HG03139 (cell line): ENCODE measurements around the gene SSTR5.

Source experiments
- ATAC-seq: cut with Tn5 transposase; IDR thresholded peaks from one replicate; pipeline ENCODE4 v1.9.1; 2021; ENCODE audit not compliant: unreplicated experiment

The SSTR5 gene

DNA sequence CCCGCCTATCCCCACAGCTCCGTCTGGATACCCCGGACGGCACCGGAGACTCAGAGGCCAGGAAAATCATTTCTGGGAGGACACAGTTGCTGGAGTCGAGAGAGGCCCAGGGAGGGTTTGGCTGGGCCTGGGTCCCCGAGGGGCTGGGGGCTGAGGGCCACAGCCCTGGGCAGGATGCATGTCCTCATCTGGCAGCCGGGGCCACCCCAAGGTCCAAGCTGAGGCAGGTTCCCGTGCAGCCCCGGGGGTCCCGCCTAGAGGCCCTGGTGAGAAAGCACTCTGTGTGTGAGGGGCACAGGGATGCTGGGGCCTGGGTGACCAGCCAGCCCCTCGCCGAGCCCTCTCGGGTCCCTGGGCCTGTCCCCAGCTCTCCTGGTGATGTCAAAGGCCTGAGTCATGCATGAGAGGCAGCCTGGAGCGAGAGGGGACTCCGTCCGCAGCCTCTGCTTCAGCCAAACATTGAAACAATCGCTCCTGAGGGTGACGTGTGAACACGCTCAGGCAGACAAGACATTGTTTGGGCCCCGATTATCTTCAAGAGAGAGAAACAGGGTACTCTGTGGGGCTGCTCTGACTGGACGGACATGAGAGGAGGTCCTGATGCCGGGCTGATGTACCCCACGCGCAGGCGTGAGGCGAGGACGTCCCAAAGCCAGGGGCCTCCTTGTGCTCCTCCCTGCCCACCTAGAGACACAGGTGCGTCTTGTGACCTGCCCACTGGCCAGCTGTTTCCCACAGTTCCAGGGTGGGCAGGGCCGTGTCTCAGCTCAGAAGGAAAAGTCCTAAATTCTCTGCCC lies 49.3 kb downstream of the SSTR5 start:
- no peak for ATAC-seq

DNA sequence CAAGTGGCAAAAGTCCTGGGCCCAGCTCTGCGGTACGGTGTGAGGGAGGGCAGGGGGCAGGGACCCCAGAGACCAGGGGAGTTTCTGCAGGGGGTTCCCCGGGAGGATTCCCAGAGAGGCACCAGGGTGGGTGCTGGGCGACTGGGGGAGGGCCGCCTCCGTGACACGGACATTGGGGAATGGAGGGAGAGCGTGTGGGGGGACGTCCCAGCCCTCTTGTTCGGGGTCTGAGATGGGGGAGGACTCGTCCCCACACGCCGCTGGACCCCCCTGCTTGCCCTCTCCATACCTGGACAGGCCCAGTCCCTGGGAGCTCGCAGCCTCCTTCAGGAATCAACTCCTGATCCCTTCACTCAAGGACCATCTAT lies 49.8 kb downstream of the SSTR5 start:
- ATAC-seq: no peak

DNA sequence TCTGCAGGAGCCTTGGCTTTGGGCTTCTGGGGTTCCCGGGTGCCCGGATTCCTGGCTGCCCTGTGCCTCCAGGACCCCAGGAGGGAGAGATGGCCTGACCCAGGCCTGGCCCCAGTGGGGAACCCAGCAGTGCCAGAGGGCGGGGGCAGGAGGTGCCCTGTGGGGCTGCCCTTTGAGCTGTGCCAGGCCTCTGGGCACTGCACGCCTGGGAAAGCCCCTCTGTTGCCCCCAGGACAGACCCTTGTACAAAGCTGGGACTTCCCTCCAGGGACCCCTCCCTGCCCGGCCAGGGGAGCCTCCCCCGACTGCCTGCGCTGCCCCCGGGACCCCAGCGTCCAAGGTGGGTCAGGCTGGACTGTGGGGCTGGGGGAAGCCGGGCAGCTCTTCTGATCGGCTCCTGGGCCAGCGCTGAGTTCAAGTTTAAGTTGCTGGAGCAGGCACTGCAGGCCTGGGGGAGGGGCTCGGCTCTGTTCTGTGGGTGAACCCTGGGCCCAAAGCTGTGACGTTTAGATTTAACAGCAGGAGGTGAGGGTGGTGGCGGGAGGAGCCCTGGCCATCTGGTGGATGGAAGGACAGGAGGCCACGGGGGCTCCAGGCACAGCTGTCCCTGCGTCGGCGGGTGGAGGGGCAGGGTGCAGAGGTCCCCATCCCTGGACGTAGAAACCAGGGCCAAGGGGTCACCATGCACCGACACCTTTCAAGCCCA lies 51.1 kb downstream of the SSTR5 start:
- no peak for ATAC-seq

DNA sequence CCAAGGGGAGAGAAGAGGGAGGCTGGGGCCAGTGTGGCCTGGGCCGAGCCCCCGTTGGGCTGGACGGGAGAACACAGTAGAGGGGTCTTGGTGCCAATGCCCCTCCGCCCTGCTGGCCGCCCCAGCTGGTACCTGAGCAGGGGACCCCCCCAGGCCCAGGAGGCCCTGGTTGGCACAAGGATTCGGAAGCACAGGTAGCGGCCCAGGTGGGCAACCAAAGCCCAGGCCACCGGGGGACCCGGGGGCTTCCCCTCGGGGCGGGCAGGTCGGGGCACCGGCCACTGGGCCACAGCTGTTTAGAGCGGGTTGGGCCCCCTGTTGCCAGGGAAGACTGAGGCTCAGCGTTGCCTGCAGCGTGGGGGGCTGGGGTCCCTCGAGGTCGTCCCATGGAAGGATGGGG lies 51.7 kb downstream of the SSTR5 start:
- ATAC-seq: no peak

DNA sequence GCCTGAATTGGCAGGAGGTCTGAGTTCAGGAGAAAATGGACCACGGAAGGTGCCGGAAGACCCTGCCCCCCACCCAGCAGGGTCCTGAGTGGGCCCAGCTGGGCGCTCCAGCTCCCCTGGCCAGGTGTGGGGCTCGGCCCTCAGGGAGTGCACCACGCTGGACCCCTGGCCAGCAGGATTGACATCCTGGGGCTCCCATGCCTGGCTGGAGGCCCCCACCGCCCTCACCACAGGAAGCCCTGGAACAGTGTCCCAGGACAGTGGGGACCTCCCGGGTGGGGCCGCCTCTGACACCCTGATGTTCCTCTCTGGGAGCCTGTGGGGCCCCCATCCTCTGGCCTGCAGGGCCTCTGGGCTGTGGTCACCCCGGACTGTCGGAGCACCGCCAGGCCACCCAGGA lies 52.2 kb downstream of the SSTR5 start:
- ATAC-seq: no peak

DNA sequence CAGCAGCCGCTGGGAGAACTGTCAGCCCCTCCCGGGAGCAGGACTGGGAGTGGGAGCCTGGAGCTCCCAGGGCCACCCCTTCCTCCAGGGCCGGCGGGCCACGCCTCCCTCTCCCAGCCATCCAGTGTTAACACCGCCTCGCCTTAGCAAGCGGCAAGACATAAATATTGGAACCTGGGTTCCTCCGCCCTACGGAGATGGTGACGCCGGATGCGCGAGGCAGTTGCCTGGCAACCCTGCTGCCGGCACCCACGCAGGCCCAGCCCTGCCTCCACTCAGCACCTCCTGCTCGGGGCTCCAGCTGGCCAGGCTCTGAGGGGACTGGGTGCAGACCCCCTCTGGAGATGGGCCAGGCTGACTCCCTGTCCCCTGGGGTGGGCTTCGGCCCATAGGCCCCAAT lies 52.9 kb downstream of the SSTR5 start:
- no peak for ATAC-seq

DNA sequence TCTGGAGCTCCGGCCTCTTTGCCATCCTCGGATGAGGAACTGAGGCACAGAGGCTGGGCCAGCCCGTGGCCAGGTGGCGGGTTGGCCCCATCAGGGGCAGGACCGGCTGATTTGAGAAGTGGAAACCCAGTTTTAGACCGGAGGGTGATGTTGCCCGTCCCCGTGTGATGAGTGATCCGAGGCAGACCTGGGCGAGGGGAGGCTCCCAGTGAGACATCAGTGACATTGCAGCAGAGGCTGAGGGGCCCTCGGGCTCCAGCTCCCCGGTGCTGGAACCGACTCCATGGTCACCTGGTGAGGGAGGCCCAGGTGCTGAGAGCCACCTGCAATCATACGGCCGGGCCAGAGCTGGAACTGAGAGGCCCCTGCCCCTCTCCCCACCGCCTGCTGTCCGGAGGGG lies 53.5 kb downstream of the SSTR5 start:
- no peak for ATAC-seq

DNA sequence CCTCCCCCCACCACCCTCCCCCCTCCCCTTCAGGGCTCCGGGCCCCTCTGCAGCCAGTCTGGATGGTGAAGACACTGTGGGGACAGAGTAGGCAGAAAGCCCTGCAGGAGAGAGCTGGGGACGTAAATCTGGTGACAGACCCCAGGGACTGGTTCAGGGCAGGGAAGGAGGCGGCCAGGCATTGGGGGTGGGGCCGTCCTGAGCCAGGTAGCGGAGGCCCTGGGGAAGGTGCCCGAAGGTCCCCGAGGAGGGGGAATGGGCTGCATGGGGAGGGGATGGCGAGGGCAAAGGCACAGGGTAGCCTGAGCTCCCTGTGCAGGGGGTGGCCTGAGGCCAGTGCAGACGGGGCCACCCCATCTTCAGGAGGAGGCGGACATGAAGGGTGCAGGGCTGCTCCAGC lies 54.0 kb downstream of the SSTR5 start:
- ATAC-seq: no peak

DNA sequence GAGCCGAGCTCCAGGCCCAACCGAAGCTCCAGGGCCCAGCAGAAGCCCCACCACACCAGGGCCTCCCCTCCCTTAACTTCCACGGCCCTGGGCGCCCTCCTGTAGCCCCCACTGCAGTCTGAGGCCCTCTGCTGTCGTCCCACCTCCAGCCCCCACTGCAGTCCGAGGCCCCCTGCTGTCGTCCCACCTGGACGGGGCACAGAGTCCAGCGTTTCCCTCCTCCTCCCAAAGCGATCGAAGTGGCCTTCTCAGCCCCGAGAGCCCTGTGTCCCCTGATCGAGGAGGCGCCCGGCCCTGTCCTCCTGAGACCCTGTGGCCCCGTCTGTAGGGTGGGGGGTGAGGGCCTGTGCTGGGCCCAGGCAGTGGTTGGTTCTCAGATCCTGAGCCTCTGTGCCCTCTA lies 54.6 kb downstream of the SSTR5 start:
- no peak for ATAC-seq

DNA sequence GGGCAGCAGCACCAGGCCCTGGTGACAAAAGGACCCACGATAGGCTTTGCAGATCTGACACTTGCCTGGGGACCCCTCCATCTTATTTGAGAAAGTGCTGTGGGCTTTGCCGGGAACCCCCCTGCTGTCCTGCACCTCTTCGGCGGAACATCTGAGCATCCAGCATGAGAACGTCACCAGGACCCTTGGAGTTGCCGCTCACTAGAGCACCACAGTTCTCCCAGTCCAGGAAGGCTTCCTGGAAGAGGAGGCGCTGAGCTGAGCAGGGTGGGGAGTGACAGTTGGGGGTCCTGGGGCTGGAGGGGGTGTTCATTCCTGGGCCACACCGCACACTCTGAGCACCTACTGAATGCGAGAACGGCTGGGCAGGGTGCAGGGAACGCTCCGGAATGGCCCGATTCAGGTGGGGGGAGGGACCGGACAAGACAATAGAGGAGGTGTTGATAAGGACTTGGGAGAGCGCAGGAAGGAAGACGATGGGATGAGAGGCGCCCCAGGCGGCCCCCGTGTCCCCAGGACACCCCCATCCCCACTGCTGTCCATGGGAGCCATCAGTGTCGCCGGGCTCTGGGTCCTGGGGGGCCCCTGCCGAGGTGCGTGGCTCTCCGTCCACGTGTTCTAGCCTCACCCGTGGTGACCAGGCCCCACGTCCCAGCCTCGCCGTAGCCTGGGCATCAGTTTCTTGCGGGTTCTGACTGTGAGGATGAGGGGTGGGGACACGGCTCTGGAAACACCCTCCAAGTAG lies 55.6 kb downstream of the SSTR5 start:
- ATAC-seq: no peak

DNA sequence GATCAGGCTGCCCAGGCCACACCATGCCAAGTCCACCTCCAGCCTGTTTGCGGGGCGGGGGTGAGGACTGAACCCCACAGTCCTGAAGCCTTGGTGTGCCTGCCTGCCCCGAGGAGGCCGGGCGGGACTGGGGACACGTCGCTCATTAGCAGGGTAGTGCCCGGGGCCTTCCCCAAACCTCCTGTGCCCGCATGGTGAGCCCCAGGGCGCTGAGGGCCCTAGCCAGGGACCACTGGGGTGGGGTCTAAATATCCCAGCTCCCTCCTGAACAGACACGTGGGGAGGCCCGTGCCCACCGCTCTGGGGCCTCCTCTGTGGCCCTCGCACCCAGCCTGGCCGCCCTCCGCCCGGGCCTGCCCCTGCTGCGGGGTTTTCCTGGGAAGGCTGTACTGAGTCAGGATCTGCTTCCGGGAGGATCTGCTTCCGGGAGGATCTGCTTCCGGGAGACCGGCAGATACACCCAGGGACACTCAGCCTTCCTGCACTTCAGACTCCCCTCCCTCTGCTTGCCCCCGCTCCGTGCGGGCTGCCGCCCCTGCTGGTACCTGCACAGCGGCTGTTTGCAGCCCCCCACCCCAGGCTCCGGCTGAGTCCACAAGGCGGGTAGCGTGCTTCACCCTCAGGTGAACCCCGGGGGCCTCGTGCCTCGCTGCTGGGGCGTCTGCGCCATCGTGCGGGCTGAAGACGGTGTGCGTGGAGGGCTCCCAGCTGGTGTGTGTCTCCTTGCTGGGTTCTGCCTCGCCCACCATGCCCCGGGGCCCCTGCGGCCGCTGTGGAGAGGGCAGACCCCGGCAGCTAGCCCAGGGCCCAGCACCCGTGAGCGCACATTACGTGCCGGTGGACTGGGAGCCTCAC lies 56.8 kb downstream of the SSTR5 start:
- no peak for ATAC-seq

DNA sequence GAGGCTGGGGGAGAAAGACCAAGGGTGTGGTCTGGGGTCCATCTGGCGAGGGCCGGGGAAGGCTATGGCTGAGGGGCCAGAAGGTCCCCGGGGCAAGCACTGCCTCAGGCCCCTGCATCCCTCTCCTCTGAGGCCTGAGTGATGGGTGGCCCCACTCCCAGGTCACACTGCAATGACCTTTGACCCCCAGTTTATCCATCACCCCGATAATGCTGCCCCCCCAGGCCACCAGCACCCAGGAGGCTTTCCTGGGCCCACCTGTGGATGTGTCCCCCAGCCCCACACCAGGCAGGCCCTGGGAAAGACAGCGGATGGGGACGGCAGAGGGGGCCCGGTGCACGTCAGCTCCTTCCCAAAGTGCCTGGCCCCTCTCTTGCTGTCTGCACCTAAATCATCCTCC lies 57.8 kb downstream of the SSTR5 start:
- no peak for ATAC-seq
